HG03064 (cell line): ENCODE measurements around the gene RWDD2A.
"Not testable (repeated sequence)": the region's sequence is repeated elsewhere in the genome, so short reads cannot be mapped to it uniquely, and the experiment has no call there.

Experiments
- ATAC-seq: cut with Tn5 transposase; IDR thresholded peaks from one replicate; pipeline ENCODE4 v1.9.1; 2021; ENCODE audit warnings: low read depth; ENCODE audit not compliant: unreplicated experiment

Gene RWDD2A

GRCh38 chr6:83192871-83193746 lies at the start of gene RWDD2A, which contains the start of gene PGM3:
TSS of gene RWDD2A (plus strand) at chr6:83193357. CDS start at chr6:83194452, 1,095 bp downstream.
TSS of gene PGM3 (minus strand) at chr6:83193265. CDS start at chr6:83191012, 2,253 bp downstream.
- peak; percentile 96 for ATAC-seq

GRCh38 chr6:83151114-83151513 lies 42.0 kb upstream of the RWDD2A start:
- ATAC-seq = no peak

GRCh38 chr6:83152913-83153312 lies 40.2 kb upstream of the RWDD2A start:
- ATAC-seq = no peak

GRCh38 chr6:83153883-83154521 lies 39.2 kb upstream of the RWDD2A start:
- ATAC-seq = no peak

- ATAC-seq = no peak
Measured at GRCh38 chr6:83155794-83156193, 37.4 kb upstream of the RWDD2A start.

- no peak for ATAC-seq
Measured at GRCh38 chr6:83160167-83160566, 33.0 kb upstream of the RWDD2A start.

GRCh38 chr6:83167726-83168278 lies 25.4 kb upstream of the RWDD2A start:
- ATAC-seq = no peak

- no peak for ATAC-seq
Measured at GRCh38 chr6:83168556-83168955, 24.6 kb upstream of the RWDD2A start.

- ATAC-seq = no peak
Measured at GRCh38 chr6:83169106-83169505, 24.1 kb upstream of the RWDD2A start.

GRCh38 chr6:83169511-83169910 lies 23.6 kb upstream of the RWDD2A start:
- ATAC-seq = no peak

GRCh38 chr6:83176246-83176645 lies 16.9 kb upstream of the RWDD2A start:
- ATAC-seq = no peak

GRCh38 chr6:83180426-83180950 lies 12.7 kb upstream of the RWDD2A start:
- no peak for ATAC-seq

- no peak for ATAC-seq
Measured at GRCh38 chr6:83182114-83182513, 11.0 kb upstream of the RWDD2A start.

GRCh38 chr6:83183082-83183828 lies 9.9 kb upstream of the RWDD2A start:
- ATAC-seq = no peak

GRCh38 chr6:83185096-83185495 lies 8.1 kb upstream of the RWDD2A start:
- no peak for ATAC-seq

- no peak for ATAC-seq
Measured at GRCh38 chr6:83188501-83188900, 4.7 kb upstream of the RWDD2A start.

- no peak for ATAC-seq
Measured at GRCh38 chr6:83190626-83191025, 2.5 kb upstream of the RWDD2A start.

- not testable (repeated sequence) for ATAC-seq
Measured at GRCh38 chr6:83191974-83192373, 1.2 kb upstream of the RWDD2A start.

- no peak for ATAC-seq
Measured at GRCh38 chr6:83192456-83192855, 701 bp upstream of the RWDD2A start.

- peak; percentile 28 for ATAC-seq
Measured at GRCh38 chr6:83193747-83194566, 800 bp downstream of the RWDD2A start.
